Endothelial cell of umbilical vein (primary cell): Measurements from ENCODE around the gene PTGES2. TPM values are rescaled to one million over a fixed set of nuclear protein-coding genes. Genes with fewer than 3 reads are reported as not detected.
A peak's percentile ranks its signal among the peaks of the same experiment; 100 is the strongest.

Source experiments
- BruUV-seq: library from RNA; stranded (reverse); fragments of 400-500 nt; replicated peaks from 2 replicates; lab custom pipeline; 2021; lab: Mats Ljungman, UMichigan
- CTCF ChIA-PET: fragments of 300-600, 350-600 bp; sonication (Branson Sonifier 250); formaldehyde crosslinking; loops from one replicate; lab custom pipeline; 2021; ENCODE audit warnings: antibody characterized with exemption, inconsistent platforms; lab: Charles Lee
- POLR2A ChIA-PET: fragments of 300-600, 350-600 bp; sonication (Branson Sonifier 250); formaldehyde crosslinking; loops from one replicate; lab custom pipeline; 2021; ENCODE audit warnings: antibody characterized with exemption, inconsistent platforms; lab: Charles Lee
- DNase-seq: peaks from one replicate; pipeline ENCODE4 v3.0.0-alpha.2; 2011; ENCODE audit warnings: low read depth, low spot score
- FAIRE-seq: peaks from 2 replicates; lab custom pipeline; 2011; peaks lifted over from hg19 to GRCh38; lab: Jason Lieb, UNC
- H2AFZ ChIP-seq: 2 replicates; pipeline ENCODE4 v1.6.0; 2012; ENCODE audit warnings: low read depth, low read length, control low read depth, inconsistent platforms
- H3K27ac ChIP-seq: 2 replicates; pipeline ENCODE4 v1.5.1; 2011; ENCODE audit warnings: low read depth, mild to moderate bottlenecking, control low read depth, low read length, moderate library complexity; ENCODE audit not compliant: insufficient read depth
- H3K27me3 ChIP-seq, 2 experiments: 2 replicates each; pipeline versions ENCODE4 v1.6.0 to v1.6.1; 2011; ENCODE audit warnings: low read length in 2 of 2, mixed read lengths in 1 of 2; ENCODE audit not compliant: control insufficient read depth in 2 of 2, insufficient read depth in 2 of 2
- H3K36me3 ChIP-seq, 2 experiments: 2 replicates in 1 of 2; 3 replicates in 1 of 2; pipeline ENCODE4 v1.5.1; 2011; ENCODE audit warnings: low read length in 2 of 2, mild to moderate bottlenecking in 1 of 2, moderate library complexity in 1 of 2; ENCODE audit not compliant: control insufficient read depth in 2 of 2, insufficient read depth in 2 of 2; ENCODE audit errors: extremely low read depth in 1 of 2
- H3K4me1 ChIP-seq: 3 replicates; pipeline ENCODE4 v1.5.1; 2011; ENCODE audit warnings: mild to moderate bottlenecking, low read length; ENCODE audit not compliant: control insufficient read depth, insufficient read depth; ENCODE audit errors: extremely low read depth
- H3K4me2 ChIP-seq: 2 replicates; pipeline ENCODE4 v1.6.1; 2011; ENCODE audit warnings: low read length, control low read depth, mixed read lengths; ENCODE audit not compliant: insufficient read depth
- H3K4me3 ChIP-seq, 3 experiments: fragments of 200-600 bp in 1 of 3; sonication (generic), shearing (Covaris generic) in 1 of 3; replicated peaks in 1 of 3; 2 replicates each; pipeline ENCODE4 v1.5.1; 2011 to 2016; ENCODE audit warnings: control low read depth in 3 of 3, low read length in 3 of 3, mild to moderate bottlenecking in 2 of 3, inconsistent platforms in 1 of 3, low read depth in 1 of 3, moderate library complexity in 1 of 3; ENCODE audit not compliant: insufficient read depth in 1 of 3
- H3K79me2 ChIP-seq: 2 replicates; pipeline ENCODE4 v1.6.0; 2012; ENCODE audit warnings: low read length, inconsistent platforms; ENCODE audit not compliant: control insufficient read depth, insufficient read depth
- H3K9ac ChIP-seq: replicated peaks from 2 replicates; pipeline ENCODE3; 2011; ENCODE audit warnings: low read length, control low read depth; ENCODE audit not compliant: insufficient read depth; ENCODE audit errors: extremely low read depth
- H3K9me1 ChIP-seq: replicated peaks from 3 replicates; pipeline ENCODE4 v1.6.0; 2011; ENCODE audit warnings: mild to moderate bottlenecking, low read length; ENCODE audit not compliant: control insufficient read depth, insufficient read depth; ENCODE audit errors: extremely low read depth
- H3K9me3 ChIP-seq: replicated peaks from 2 replicates; pipeline ENCODE4 v1.5.1; 2012; ENCODE audit warnings: low read length, inconsistent platforms; ENCODE audit not compliant: control insufficient read depth, insufficient read depth
- H4K20me1 ChIP-seq: replicated peaks from 2 replicates; pipeline ENCODE3; 2011; ENCODE audit warnings: mild to moderate bottlenecking, low read length; ENCODE audit not compliant: control insufficient read depth, insufficient read depth; ENCODE audit errors: extremely low read depth
- CTCF ChIP-seq, 2 donors: IDR thresholded peaks; 1 replicate in 1 of 2; 2 replicates in 1 of 2; pipeline ENCODE4 v1.5.1; 2011; ENCODE audit warnings: low read length in 2 of 2, mild to moderate bottlenecking in 2 of 2, moderate library complexity in 2 of 2, control low read depth in 1 of 2, inconsistent platforms in 1 of 2, low read depth in 1 of 2; ENCODE audit not compliant: insufficient read depth in 1 of 2; ENCODE audit errors: extremely low read depth in 1 of 2
- EZH2 ChIP-seq: IDR thresholded peaks from 2 replicates; pipeline ENCODE4 v1.6.1; 2012; ENCODE audit warnings: borderline replicate concordance, low read depth, mild to moderate bottlenecking, moderate library complexity, low read length, inconsistent platforms; ENCODE audit not compliant: severe bottlenecking
- FOS ChIP-seq: IDR thresholded peaks from 2 replicates; pipeline ENCODE4 v1.6.1; 2011; ENCODE audit warnings: mild to moderate bottlenecking, low read length, moderate library complexity, borderline replicate concordance; ENCODE audit not compliant: insufficient read depth
- GATA2 ChIP-seq: IDR thresholded peaks from 2 replicates; pipeline ENCODE4 v1.7.0; 2011; ENCODE audit warnings: low read depth, mild to moderate bottlenecking, moderate library complexity, mixed read lengths, low read length; ENCODE audit not compliant: insufficient read length, insufficient read depth
- JUN ChIP-seq: IDR thresholded peaks from 2 replicates; pipeline ENCODE4 v1.6.1; 2011; ENCODE audit warnings: borderline replicate concordance, low read depth; ENCODE audit not compliant: insufficient read length, insufficient read depth
- MAX ChIP-seq: IDR thresholded peaks from 2 replicates; pipeline ENCODE4 v1.6.1; 2011; ENCODE audit not compliant: insufficient read depth, insufficient read length
- MYC ChIP-seq: IDR thresholded peaks from one replicate; pipeline ENCODE4 v1.6.1; 2011; ENCODE audit warnings: mild to moderate bottlenecking, low read depth, low read length
- POLR2A ChIP-seq: IDR thresholded peaks from 2 replicates; pipeline ENCODE4 v1.6.1; 2012; ENCODE audit warnings: low read depth, mild to moderate bottlenecking, control low read depth, low read length
- POLR2AphosphoS5 ChIP-seq: IDR thresholded peaks from 2 replicates; pipeline ENCODE4 v1.6.1; 2012; ENCODE audit warnings: low read depth, mild to moderate bottlenecking, control low read depth, low read length, moderate library complexity; ENCODE audit not compliant: insufficient read depth
- dilution Hi-C: fragments of 300-500 bp; cut with MboI; formaldehyde crosslinking; loops from one replicate; pipeline ENCODE4 v1.15.0; 2019; ENCODE audit warnings: low sequenced_read_pairs; ENCODE audit not compliant: extremely low pct_ligation_motif_present
- intact Hi-C: fragments of 100-400 bp; cut with micrococcal nuclease; formaldehyde crosslinking; loops from one replicate; pipeline ENCODE4 v1.10.0; 2022
- polyA plus RNA-seq, 4 experiments: library from polyadenylated mRNA; depleted of rRNA in 3 of 4; stranded (reverse) in 3 of 4; unstranded in 1 of 4; fragments of >200 nt; gene quantifications; 2 replicates each; pipeline versions ENCODE4 v1.2.1 to v1.2.3, GENCODE V29; 2011 to 2012; ENCODE audit warnings: missing spikeins in 1 of 4
- total RNA-seq: library from RNA; stranded (reverse); gene quantifications from 2 replicates; pipeline ENCODE4 v1.2.3, GENCODE V29; 2021

Gene PTGES2
- total and polyA plus RNA-seq, 2 donors (not counting 3 experiments of a cell fraction or from before 2014, with no cell fraction given), result 64.2 to 69.9 TPM

- H3K9ac ChIP-seq, result no peak overlapping the region
- intact Hi-C loops, result no loop called here
- FAIRE-seq, result no peak
- no peak overlapping the region for H2AFZ ChIP-seq
- no peaks in the 10 kb centered on the region for H4K20me1 ChIP-seq
- no peaks in the 10 kb centered on the region for H3K9me3 ChIP-seq
- POLR2A ChIA-PET, result interaction anchor here (0.7 kb wide), 1 partner anchor 47 kb away, joined by 3 read pairs; no protein-coding TSS in a partner anchor
- no peaks in the 10 kb centered on the region for H3K79me2 ChIP-seq
- TF ChIP-seq JUN (peak; percentile 18), CTCF (IDR thresholded peaks at IDR 0.05; ENCODE audit: extremely low read depth in 1 of 2, insufficient read depth in 1 of 2, low read depth in 1 of 2, low read length in 2 of 2) (no peak), GATA2 (no peak), EZH2 (no peak)
- H3K27ac ChIP-seq, result no peak overlapping the region
- CTCF ChIA-PET, result interaction anchor here (0.9 kb wide), 1 partner anchor 16 kb away, joined by 4 read pairs; the partner anchor contains the start of gene CIZ1
- no peak overlapping the region for H3K4me3 ChIP-seq
- no peaks in the 10 kb centered on the region for H3K4me1 ChIP-seq
- DNase-seq, result no peak
- peaks cover 25 to 44% of the 10 kb centered on the region in 2 experiments for H3K36me3 ChIP-seq
- BruUV-seq, result no TSS peak
- dilution Hi-C loops, result no loop called here
- H3K9me1 ChIP-seq, result no peaks in the 10 kb centered on the region
- H3K27me3 ChIP-seq, result no peaks in the 10 kb centered on the region
- H3K4me2 ChIP-seq, result no peak overlapping the region
Measured at GRCh38 chr9:128175102-128175563, 47.6 kb upstream of the PTGES2 start.

GRCh38 chr9:128174062-128174461 is 46.5 kb upstream of the PTGES2 start:
- Histone ChIP-seq H3K79me2 (no peaks in the 10 kb centered on the region), H3K27me3 (no peaks in the 10 kb centered on the region), H3K9ac (no peak overlapping the region), H3K9me1 (no peaks in the 10 kb centered on the region), H2AFZ (no peak overlapping the region), H3K4me3 (no peak overlapping the region), H3K4me2 (no peak overlapping the region), H4K20me1 (no peaks in the 10 kb centered on the region), H3K4me1 (no peaks in the 10 kb centered on the region), H3K27ac (no peak overlapping the region), H3K9me3 (no peaks in the 10 kb centered on the region), H3K36me3 (peaks cover 23 to 48% of the 10 kb centered on the region in 2 experiments)
- CTCF ChIA-PET, result no interaction called here
- intact Hi-C loops (no loop called here), dilution Hi-C loops (no loop called here)
- BruUV-seq, result no TSS peak
- POLR2A ChIA-PET, result no interaction called here
- DNase-seq, result no peak
- no peak for FAIRE-seq
- no peak for TF ChIP-seq POLR2A
- TF ChIP-seq FOS, result no peak
- no peak for TF ChIP-seq CTCF (IDR thresholded peaks at IDR 0.05; ENCODE audit: extremely low read depth in 1 of 2, insufficient read depth in 1 of 2, low read depth in 1 of 2, low read length in 2 of 2)
- no peak for TF ChIP-seq MYC
- TF ChIP-seq EZH2, result no peak
- no peak for TF ChIP-seq POLR2AphosphoS5
- TF ChIP-seq JUN, result no peak
- TF ChIP-seq GATA2, result no peak
- TF ChIP-seq MAX, result no peak
